Lung (tissue), 12 donors: ENCODE measurements around the gene YWHAG. TPM values are rescaled to one million over a fixed set of nuclear protein-coding genes. Genes with fewer than 3 reads are reported as not detected.

Experiments used
- ATAC-seq: fragments of 200-7000 bp; cut with Tn5 transposase; one replicate; pipeline ENCODE4 v1.9.1; 2020; ENCODE audit warnings: moderate number of reproducible peaks; ENCODE audit not compliant: insufficient read depth, low FRiP score
- DNase-seq, 3 donors: peaks; one replicate each; pipeline ENCODE4 v3.0.0-alpha.2; 2013 to 2017
- H3K27ac ChIP-seq, 2 donors: one replicate each; pipeline ENCODE4 v1.5.1; 2013; ENCODE audit warnings: mild to moderate bottlenecking in 2 of 2, moderate library complexity in 2 of 2, control low read depth in 1 of 2, inconsistent platforms in 1 of 2, low read depth in 1 of 2, low read length in 1 of 2
- H3K27me3 ChIP-seq, 3 donors: one replicate each; pipeline ENCODE4 v1.5.1; 2013; ENCODE audit warnings: low read length in 2 of 3; ENCODE audit not compliant: control insufficient read depth in 3 of 3, insufficient read depth in 3 of 3
- H3K36me3 ChIP-seq, 4 donors: one replicate each; pipeline ENCODE4 v1.5.1; 2013; ENCODE audit warnings: low read length in 4 of 4, mild to moderate bottlenecking in 1 of 4, moderate library complexity in 1 of 4; ENCODE audit not compliant: control insufficient read depth in 4 of 4, insufficient read depth in 4 of 4
- H3K4me1 ChIP-seq, 5 donors: one replicate each; pipeline ENCODE4 v1.5.1; 2013; ENCODE audit warnings: low read length in 5 of 5, mild to moderate bottlenecking in 2 of 5, moderate library complexity in 1 of 5; ENCODE audit not compliant: control insufficient read depth in 5 of 5, insufficient read depth in 5 of 5
- H3K4me3 ChIP-seq: one replicate; pipeline ENCODE4 v1.5.1; 2013; ENCODE audit warnings: mild to moderate bottlenecking, control low read depth, moderate library complexity
- H3K9ac ChIP-seq, 2 donors: one replicate each; pipeline ENCODE4 v1.5.1; 2013; ENCODE audit warnings: low read length in 2 of 2, control low read depth in 1 of 2; ENCODE audit not compliant: insufficient read depth in 1 of 2
- H3K9me3 ChIP-seq, 4 donors: one replicate each; pipeline ENCODE4 v1.5.1; 2013; ENCODE audit warnings: low read length in 3 of 4, mild to moderate bottlenecking in 1 of 4, moderate library complexity in 1 of 4; ENCODE audit not compliant: control insufficient read depth in 4 of 4, insufficient read depth in 3 of 4
- WGBS, 2 donors: extraction: QIAGEN DNeasy Blood & Tissue Kit; methylation state at CpG; one replicate each; pipeline ENCODE4 v1.1.7; 2013; 5-methylcytosine and 5-hydroxymethylcytosine counted together
- polyA plus RNA-seq, 2 donors: library from polyadenylated mRNA; stranded (reverse); fragments of 200-250 nt; gene quantifications; one replicate each; pipeline ENCODE4 v1.2.1, GENCODE V29; 2013
- total RNA-seq, 2 donors: library from RNA; depleted of rRNA in 1 of 2; stranded (reverse); fragments of >200 nt in 1 of 2; gene quantifications; one replicate each; pipeline ENCODE4 v1.2.1, GENCODE V29; 2014 to 2021
- TF ChIP-seq, protein P1 (sequence below): IDR thresholded peaks from 2 replicates; pipeline ENCODE4 v1.5.1; 2012; ENCODE audit warnings: mild to moderate bottlenecking; ENCODE audit errors: control extremely low read depth, extremely low read depth
- donor health status: control.
- donor health status: control.
- donor health status: Bipolar disorder and iron deficiency.
- donor health status: healthy.
- donor health status: DM: yes; HTN: yes; CAD: no.

Gene YWHAG
- total and polyA plus RNA-seq, 4 donors, result 34.3 to 123 (median 82.9) TPM

DNA sequence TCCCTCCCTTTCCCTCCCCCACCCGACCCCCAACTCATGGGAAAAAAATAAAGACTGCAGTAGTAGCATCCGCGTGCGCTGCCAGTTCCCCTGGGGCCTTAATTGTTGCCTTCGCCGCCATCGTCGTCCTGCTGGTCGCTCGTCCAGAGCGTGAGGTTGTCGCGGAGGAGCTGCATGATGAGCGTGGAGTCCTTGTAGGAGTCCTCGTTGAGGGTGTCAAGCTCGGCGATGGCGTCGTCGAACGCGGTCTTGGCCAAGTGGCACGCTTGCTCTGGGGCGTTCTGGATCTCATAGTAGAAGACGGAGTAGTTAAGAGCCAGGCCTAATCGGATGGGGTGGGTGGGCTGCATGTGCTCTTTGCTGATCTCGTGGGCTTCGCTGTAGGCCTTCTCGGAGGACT, 29.3 kb downstream of the YWHAG start:
- 93 to 94% methylated on average over 29 of the region's 29 CpGs for WGBS, 2 donors
- no peak overlapping the region for H3K9ac ChIP-seq
- DNase-seq (no peak), ATAC-seq (no peak)
- H3K27ac ChIP-seq, result no peak overlapping the region
- peaks cover 0 to 26% (median 6%) of the 10 kb centered on the region in 5 donors for H3K4me1 ChIP-seq
- TF ChIP-seq, protein P1, sequence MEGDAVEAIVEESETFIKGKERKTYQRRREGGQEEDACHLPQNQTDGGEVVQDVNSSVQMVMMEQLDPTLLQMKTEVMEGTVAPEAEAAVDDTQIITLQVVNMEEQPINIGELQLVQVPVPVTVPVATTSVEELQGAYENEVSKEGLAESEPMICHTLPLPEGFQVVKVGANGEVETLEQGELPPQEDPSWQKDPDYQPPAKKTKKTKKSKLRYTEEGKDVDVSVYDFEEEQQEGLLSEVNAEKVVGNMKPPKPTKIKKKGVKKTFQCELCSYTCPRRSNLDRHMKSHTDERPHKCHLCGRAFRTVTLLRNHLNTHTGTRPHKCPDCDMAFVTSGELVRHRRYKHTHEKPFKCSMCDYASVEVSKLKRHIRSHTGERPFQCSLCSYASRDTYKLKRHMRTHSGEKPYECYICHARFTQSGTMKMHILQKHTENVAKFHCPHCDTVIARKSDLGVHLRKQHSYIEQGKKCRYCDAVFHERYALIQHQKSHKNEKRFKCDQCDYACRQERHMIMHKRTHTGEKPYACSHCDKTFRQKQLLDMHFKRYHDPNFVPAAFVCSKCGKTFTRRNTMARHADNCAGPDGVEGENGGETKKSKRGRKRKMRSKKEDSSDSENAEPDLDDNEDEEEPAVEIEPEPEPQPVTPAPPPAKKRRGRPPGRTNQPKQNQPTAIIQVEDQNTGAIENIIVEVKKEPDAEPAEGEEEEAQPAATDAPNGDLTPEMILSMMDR, result no peak
- no peaks in the 10 kb centered on the region for H3K9me3 ChIP-seq
- H3K36me3 ChIP-seq, result peaks cover 8 to 30% (median 25%) of the 10 kb centered on the region in 4 donors
- H3K4me3 ChIP-seq, result no peak overlapping the region
- no peaks in the 10 kb centered on the region for H3K27me3 ChIP-seq

DNA sequence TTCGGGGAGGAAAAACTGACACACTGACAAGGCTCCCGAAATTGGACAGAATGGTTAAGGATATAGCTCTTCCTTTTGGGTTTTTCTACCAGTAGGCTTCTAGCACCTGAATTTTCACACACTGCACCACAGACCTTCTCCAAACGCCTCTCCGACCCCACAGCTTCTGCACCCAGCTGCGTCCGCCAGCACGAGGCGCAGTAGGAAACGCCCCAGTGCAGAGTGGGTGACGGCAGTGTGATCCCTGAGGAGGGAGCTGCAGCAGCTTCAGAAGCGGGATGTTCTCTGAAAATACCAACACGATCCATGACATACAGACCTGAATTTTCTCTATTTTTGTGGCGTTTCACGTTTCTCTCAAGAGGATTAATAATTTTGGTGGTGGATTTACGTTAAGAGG, 30.4 kb downstream of the YWHAG start:
- 68 to 76% methylated on average over 15 of the region's 15 CpGs for whole genome bisulfite sequencing, 2 donors
- Histone ChIP-seq H3K9me3 (no peaks in the 10 kb centered on the region), H3K27me3 (no peaks in the 10 kb centered on the region), H3K27ac (peak overlapping the region in 1 of 2 donors; percentile 6), H3K36me3 (peaks cover 8 to 30% (median 26%) of the 10 kb centered on the region in 4 donors), H3K4me1 (peaks cover 0 to 23% (median 4%) of the 10 kb centered on the region in 5 donors), H3K4me3 (no peak overlapping the region), H3K9ac (no peak overlapping the region)
- DNase-seq (no peak), ATAC-seq (no peak)
- TF ChIP-seq, protein P1, result no peak

DNA sequence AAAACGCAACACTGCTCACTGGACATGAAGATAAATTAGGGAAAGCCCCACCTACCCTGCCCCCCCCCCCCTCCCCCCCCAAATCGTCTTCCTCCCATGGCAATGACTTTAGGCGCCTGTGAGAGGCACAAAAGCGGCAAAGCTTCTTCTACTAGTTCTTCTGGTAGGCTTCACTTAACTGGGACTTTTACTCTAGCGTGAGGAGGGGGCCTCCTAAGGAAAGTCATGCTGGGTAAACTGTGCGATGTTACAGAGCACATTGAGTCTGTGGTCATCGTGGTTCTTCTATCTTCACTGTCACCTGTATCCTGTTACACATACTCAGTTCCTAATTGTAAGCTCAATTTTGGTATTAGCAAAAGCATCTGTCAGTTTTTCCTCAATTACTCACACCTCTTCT, 31.2 kb downstream of the YWHAG start:
- Histone ChIP-seq H3K4me1 (peaks cover 0 to 20% (median 3%) of the 10 kb centered on the region in 5 donors), H3K9ac (no peak overlapping the region), H3K27ac (peak overlapping the region in 1 of 2 donors; percentile 6), H3K9me3 (no peaks in the 10 kb centered on the region), H3K4me3 (no peak overlapping the region), H3K36me3 (peaks cover 8 to 30% (median 26%) of the 10 kb centered on the region in 4 donors), H3K27me3 (no peaks in the 10 kb centered on the region)
- ATAC-seq, result no peak
- TF ChIP-seq, protein P1, result no peak
- WGBS, 2 donors, result 26 to 48% methylated on average over 7 of the region's 7 CpGs
- DNase-seq, result no peak

DNA sequence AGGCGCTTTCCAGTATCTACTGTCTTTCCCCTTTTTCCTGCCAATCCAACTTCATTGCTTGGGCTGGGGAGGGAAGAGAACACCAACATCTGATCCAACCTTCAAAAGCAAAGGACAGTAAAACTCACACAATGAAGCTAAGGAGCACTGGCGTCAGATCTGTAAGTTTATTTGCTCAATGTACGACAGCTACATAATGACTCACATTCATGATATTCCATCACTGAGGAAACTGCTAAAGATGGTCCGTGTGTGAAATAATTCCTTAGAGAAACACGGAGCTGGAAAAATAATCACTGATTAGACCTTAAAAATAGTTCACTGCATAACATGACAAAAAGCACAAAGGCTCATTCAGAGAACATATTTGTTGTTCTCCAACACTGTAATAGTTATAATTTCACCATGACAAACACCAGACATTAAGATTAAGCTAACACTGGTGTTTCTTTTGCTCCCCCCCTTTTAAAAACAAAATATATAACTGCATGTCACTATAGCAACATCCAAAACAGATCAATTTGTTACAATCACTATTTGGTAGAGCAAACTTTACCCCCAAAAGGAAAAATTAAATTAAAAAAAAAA, 32.1 kb downstream of the YWHAG start:
- no peak overlapping the region for H3K4me3 ChIP-seq
- peaks cover 0 to 22% (median under 1%) of the 10 kb centered on the region in 5 donors for H3K4me1 ChIP-seq
- H3K9me3 ChIP-seq, result no peaks in the 10 kb centered on the region
- WGBS, 2 donors, result 84 to 87% methylated on average over 5 of the region's 5 CpGs
- peak overlapping the region in 1 of 2 donors; percentile 33 for H3K27ac ChIP-seq
- ATAC-seq, result no peak
- no peak for DNase-seq
- TF ChIP-seq, protein P1, result no peak
- H3K36me3 ChIP-seq, result peaks cover 3 to 28% (median 23%) of the 10 kb centered on the region in 4 donors
- H3K9ac ChIP-seq, result no peak overlapping the region
- no peaks in the 10 kb centered on the region for H3K27me3 ChIP-seq
